DND-41 (cell line): ENCODE results near the gene C3orf62.

Experiments used
- CTCF ChIP-seq: IDR thresholded peaks from 2 replicates; pipeline ENCODE4 v1.5.1; 2012; ENCODE audit warnings: borderline replicate concordance, low read length, moderate library complexity, mild to moderate bottlenecking; ENCODE audit not compliant: poor library complexity, severe bottlenecking; ENCODE audit errors: extremely low read depth
- EZH2 ChIP-seq: IDR thresholded peaks from 3 replicates; pipeline ENCODE4 v1.6.1; 2012; ENCODE audit warnings: borderline replicate concordance, low read depth, mild to moderate bottlenecking, moderate library complexity, low read length, inconsistent platforms; ENCODE audit not compliant: severe bottlenecking

GRCh38 chr3:49324768-49325167, 47.7 kb upstream of the C3orf62 start:
- TF ChIP-seq CTCF (no peak), EZH2 (no peak)
